Large intestine (tissue), 3 donors: ENCODE results near the gene KCTD3. TPM values are rescaled to one million over a fixed set of nuclear protein-coding genes. Genes with fewer than 3 reads are reported as not detected.

Experiments
- DNase-seq, 2 donors: peaks; one replicate each; pipeline versions ENCODE4 v3.0.0 to v3.0.0-alpha.2; 2013
- H3K27ac ChIP-seq: one replicate; pipeline ENCODE4 v1.5.1; 2013; ENCODE audit warnings: low read length
- H3K27me3 ChIP-seq: 2 replicates; pipeline ENCODE4 v1.6.1; 2013; ENCODE audit warnings: low read length; ENCODE audit not compliant: control insufficient read depth, insufficient read depth
- H3K36me3 ChIP-seq: 2 replicates; pipeline ENCODE4 v1.6.1; 2013; ENCODE audit warnings: low read length; ENCODE audit not compliant: control insufficient read depth, insufficient read depth
- H3K4me1 ChIP-seq: one replicate; pipeline ENCODE4 v1.6.1; 2013; ENCODE audit warnings: low read length; ENCODE audit not compliant: control insufficient read depth, insufficient read depth
- H3K4me3 ChIP-seq: one replicate; pipeline ENCODE4 v1.5.1; 2013; ENCODE audit warnings: low read length
- H3K9me3 ChIP-seq: one replicate; pipeline ENCODE4 v1.6.1; 2013; ENCODE audit warnings: mild to moderate bottlenecking, low read depth, low read length, moderate library complexity; ENCODE audit not compliant: control insufficient read depth
- WGBS: methylation state at CpG from one replicate; pipeline ENCODE4 v1.1.5; 2013; ENCODE audit warnings: low lambda C conversion rate; ENCODE audit not compliant: insufficient coverage; 5-methylcytosine and 5-hydroxymethylcytosine counted together
- polyA plus RNA-seq: library from polyadenylated mRNA; unstranded; fragments of 120-200 nt; gene quantifications from one replicate; pipeline ENCODE4 v1.2.1, GENCODE V29; 2013

The KCTD3 gene
- polyA plus RNA-seq, 1 donor: 72.0 TPM

GRCh38 chr1:215589650-215590435, 22.7 kb downstream of the KCTD3 start:
- peaks cover 9% of the 10 kb centered on the region for H3K4me1 ChIP-seq
- no peak overlapping the region for H3K27ac ChIP-seq
- WGBS: 86% methylated on average over 1 of the region's 4 CpGs
- peaks cover 37% of the 10 kb centered on the region for H3K36me3 ChIP-seq
- H3K4me3 ChIP-seq: no peak overlapping the region
- peaks cover 6% of the 10 kb centered on the region for H3K9me3 ChIP-seq
- no peak for DNase-seq
- H3K27me3 ChIP-seq: no peaks in the 10 kb centered on the region

GRCh38 chr1:215590779-215591491, 23.8 kb downstream of the KCTD3 start:
- H3K36me3 ChIP-seq: peaks cover 34% of the 10 kb centered on the region

GRCh38 chr1:215594640-215595039, 27.5 kb downstream of the KCTD3 start:
- DNase-seq: no peak
- H3K4me1 ChIP-seq: peaks cover 11% of the 10 kb centered on the region

More at GRCh38 chr1:215590779-215591491, 23.8 kb downstream of the KCTD3 start:
- Histone ChIP-seq H3K4me3 (no peak overlapping the region), H3K27ac (no peak overlapping the region), H3K27me3 (no peaks in the 10 kb centered on the region), H3K4me1 (peaks cover 9% of the 10 kb centered on the region), H3K9me3 (peaks cover 6% of the 10 kb centered on the region)
- 100% methylated on average over 1 of the region's 4 CpGs for WGBS
- DNase-seq: no peak

GRCh38 chr1:215595231-215595630, 28.1 kb downstream of the KCTD3 start:
- Histone ChIP-seq H3K27me3 (no peaks in the 10 kb centered on the region), H3K4me1 (peaks cover 14% of the 10 kb centered on the region), H3K4me3 (no peak overlapping the region), H3K36me3 (peaks cover 31% of the 10 kb centered on the region), H3K9me3 (peaks cover 6% of the 10 kb centered on the region), H3K27ac (no peak overlapping the region)
- WGBS: 83% methylated on average over 2 of the region's 2 CpGs
- DNase-seq: no peak

More at GRCh38 chr1:215594640-215595039, 27.5 kb downstream of the KCTD3 start:
- Histone ChIP-seq H3K27ac (no peak overlapping the region), H3K27me3 (no peaks in the 10 kb centered on the region), H3K36me3 (peaks cover 32% of the 10 kb centered on the region), H3K4me3 (no peak overlapping the region), H3K9me3 (peaks cover 6% of the 10 kb centered on the region)
- 60% methylated on average over 1 of the region's 3 CpGs for whole genome bisulfite sequencing

GRCh38 chr1:215597961-215598360, 30.9 kb downstream of the KCTD3 start:
- Histone ChIP-seq H3K9me3 (no peaks in the 10 kb centered on the region), H3K27ac (no peak overlapping the region), H3K36me3 (peaks cover 25% of the 10 kb centered on the region), H3K4me1 (peaks cover 4% of the 10 kb centered on the region), H3K27me3 (no peaks in the 10 kb centered on the region), H3K4me3 (no peak overlapping the region)
- DNase-seq: no peak

- DNase-seq: peak; percentile 16 to 50
- Histone ChIP-seq H3K9me3 (no peaks in the 10 kb centered on the region), H3K4me3 (no peak overlapping the region), H3K27ac (no peak overlapping the region), H3K4me1 (peaks cover 4% of the 10 kb centered on the region), H3K36me3 (peaks cover 29% of the 10 kb centered on the region), H3K27me3 (no peaks in the 10 kb centered on the region)
- 88% methylated on average over 1 of the region's 3 CpGs for WGBS
Observed at GRCh38 chr1:215599418-215600074, 32.4 kb downstream of the KCTD3 start.

- H3K4me3 ChIP-seq: no peak overlapping the region
- no peaks in the 10 kb centered on the region for H3K9me3 ChIP-seq
- H3K27ac ChIP-seq: no peak overlapping the region
- peak in 1 of 2 donors; percentile 5 for DNase-seq
- peaks cover 4% of the 10 kb centered on the region for H3K4me1 ChIP-seq
- no peaks in the 10 kb centered on the region for H3K27me3 ChIP-seq
- H3K36me3 ChIP-seq: peaks cover 29% of the 10 kb centered on the region
Observed at GRCh38 chr1:215600258-215600792, 33.2 kb downstream of the KCTD3 start.

- Histone ChIP-seq H3K4me3 (no peak overlapping the region), H3K27ac (no peak overlapping the region), H3K36me3 (peaks cover 28% of the 10 kb centered on the region), H3K9me3 (no peaks in the 10 kb centered on the region), H3K27me3 (no peaks in the 10 kb centered on the region), H3K4me1 (peaks cover 4% of the 10 kb centered on the region)
- no peak for DNase-seq
- WGBS: 80% methylated on average over 1 of the region's 10 CpGs
Observed at GRCh38 chr1:215600867-215601266, 33.8 kb downstream of the KCTD3 start.

- H3K27me3 ChIP-seq: no peaks in the 10 kb centered on the region
- H3K4me3 ChIP-seq: no peak overlapping the region
- peaks cover 4% of the 10 kb centered on the region for H3K4me1 ChIP-seq
- H3K27ac ChIP-seq: no peak overlapping the region
- peaks cover 25% of the 10 kb centered on the region for H3K36me3 ChIP-seq
- DNase-seq: no peak
- H3K9me3 ChIP-seq: no peaks in the 10 kb centered on the region
- 71% methylated on average over 2 of the region's 2 CpGs for WGBS
Observed at GRCh38 chr1:215601276-215601675, 34.2 kb downstream of the KCTD3 start.

- peaks cover 15% of the 10 kb centered on the region for H3K36me3 ChIP-seq
- no peak overlapping the region for H3K27ac ChIP-seq
- no peak for DNase-seq
- H3K4me1 ChIP-seq: peaks cover 4% of the 10 kb centered on the region
- H3K27me3 ChIP-seq: no peaks in the 10 kb centered on the region
- H3K9me3 ChIP-seq: no peaks in the 10 kb centered on the region
- H3K4me3 ChIP-seq: no peak overlapping the region
Observed at GRCh38 chr1:215603319-215603718, 36.2 kb downstream of the KCTD3 start.
